Activated naive CD8-positive, alpha-beta T cell treated with anti-CD3 and anti-CD28 coated beads, Interleukin-2, amount 50 U/mL, for 24 hours (primary cell): ENCODE results near the gene SYNJ2.

Experiments used
- ATAC-seq: fragments of 150-1000 bp; cut with Tn5 transposase; one replicate; pipeline ENCODE4 v1.10.0; 2021
- DNase-seq: peaks from one replicate; pipeline ENCODE4 v3.0.0; 2021
- H3K27ac Mint-ChIP-seq: one replicate; pipeline ENCODE4 v1.8.0; 2021; ENCODE audit warnings: mild to moderate bottlenecking, mixed read lengths
- H3K27me3 Mint-ChIP-seq: one replicate; pipeline ENCODE4 v1.8.0; 2021; ENCODE audit warnings: mixed read lengths
- H3K36me3 Mint-ChIP-seq: one replicate; pipeline ENCODE4 v1.8.0; 2021; ENCODE audit warnings: low read depth, mixed read lengths
- H3K4me1 Mint-ChIP-seq: one replicate; pipeline ENCODE4 v1.8.0; 2021; ENCODE audit warnings: mixed read lengths
- H3K4me3 Mint-ChIP-seq: one replicate; pipeline ENCODE4 v1.8.0; 2021; ENCODE audit warnings: mild to moderate bottlenecking, moderate library complexity, mixed read lengths
- H3K9me3 Mint-ChIP-seq: one replicate; pipeline ENCODE4 v1.8.0; 2021; ENCODE audit warnings: mixed read lengths

The SYNJ2 gene

GRCh38 chr6:157983406-157984119 is 1.9 kb downstream of the SYNJ2 start:
- ATAC-seq: no peak
- H3K4me3 Mint-ChIP-seq: peak overlapping the region; percentile 83
- H3K9me3 Mint-ChIP-seq: no peaks in the 10 kb centered on the region
- no peak for DNase-seq
- peaks cover 5% of the 10 kb centered on the region for H3K36me3 Mint-ChIP-seq
- H3K4me1 Mint-ChIP-seq: peaks cover 47% of the 10 kb centered on the region
- H3K27me3 Mint-ChIP-seq: peaks cover 9% of the 10 kb centered on the region
- H3K27ac Mint-ChIP-seq: peak overlapping the region; percentile 81

- Mint-ChIP-seq H3K27ac (peak overlapping the region; percentile 73), H3K9me3 (no peaks in the 10 kb centered on the region), H3K27me3 (peaks cover 9% of the 10 kb centered on the region), H3K4me3 (peak overlapping the region; percentile 83), H3K36me3 (peaks cover 5% of the 10 kb centered on the region), H3K4me1 (peaks cover 53% of the 10 kb centered on the region)
- no peak for ATAC-seq
- DNase-seq: no peak
Measured at GRCh38 chr6:157984128-157984527, 2.5 kb downstream of the SYNJ2 start.

- H3K36me3 Mint-ChIP-seq: peaks cover 5% of the 10 kb centered on the region
- H3K27ac Mint-ChIP-seq: peak overlapping the region; percentile 73
- peak; percentile 23 for ATAC-seq
- H3K4me1 Mint-ChIP-seq: peaks cover 57% of the 10 kb centered on the region
- no peaks in the 10 kb centered on the region for H3K9me3 Mint-ChIP-seq
- peaks cover 9% of the 10 kb centered on the region for H3K27me3 Mint-ChIP-seq
- peak; percentile 27 for DNase-seq
- H3K4me3 Mint-ChIP-seq: peak overlapping the region; percentile 83
Measured at GRCh38 chr6:157984686-157985225, 3.1 kb downstream of the SYNJ2 start.

- no peaks in the 10 kb centered on the region for H3K9me3 Mint-ChIP-seq
- no peak for DNase-seq
- H3K27me3 Mint-ChIP-seq: peaks cover 1% of the 10 kb centered on the region
- peaks cover 5% of the 10 kb centered on the region for H3K36me3 Mint-ChIP-seq
- ATAC-seq: no peak
- no peak overlapping the region for H3K27ac Mint-ChIP-seq
- H3K4me3 Mint-ChIP-seq: no peak overlapping the region
- H3K4me1 Mint-ChIP-seq: peaks cover 59% of the 10 kb centered on the region
Measured at GRCh38 chr6:157985378-157986155, 3.9 kb downstream of the SYNJ2 start.

- Mint-ChIP-seq H3K9me3 (no peaks in the 10 kb centered on the region), H3K4me3 (no peak overlapping the region), H3K4me1 (peaks cover 57% of the 10 kb centered on the region), H3K27me3 (no peaks in the 10 kb centered on the region), H3K27ac (no peak overlapping the region), H3K36me3 (peaks cover 9% of the 10 kb centered on the region)
- no peak for ATAC-seq
- DNase-seq: no peak
Measured at GRCh38 chr6:157987788-157988699, 6.4 kb downstream of the SYNJ2 start.

- H3K36me3 Mint-ChIP-seq: peaks cover 4% of the 10 kb centered on the region
- no peaks in the 10 kb centered on the region for H3K27me3 Mint-ChIP-seq
- ATAC-seq: no peak
- H3K27ac Mint-ChIP-seq: no peak overlapping the region
- DNase-seq: no peak
- H3K9me3 Mint-ChIP-seq: no peaks in the 10 kb centered on the region
- peaks cover 56% of the 10 kb centered on the region for H3K4me1 Mint-ChIP-seq
- no peak overlapping the region for H3K4me3 Mint-ChIP-seq
Measured at GRCh38 chr6:157988700-157989063, 7.0 kb downstream of the SYNJ2 start.

- no peaks in the 10 kb centered on the region for H3K27me3 Mint-ChIP-seq
- DNase-seq: no peak
- H3K4me3 Mint-ChIP-seq: peak overlapping the region; percentile 40
- peaks cover 4% of the 10 kb centered on the region for H3K36me3 Mint-ChIP-seq
- H3K27ac Mint-ChIP-seq: peak overlapping the region; percentile 5
- ATAC-seq: peak; percentile 7
- peaks cover 49% of the 10 kb centered on the region for H3K4me1 Mint-ChIP-seq
- H3K9me3 Mint-ChIP-seq: no peaks in the 10 kb centered on the region
Measured at GRCh38 chr6:157989541-157990289, 8.1 kb downstream of the SYNJ2 start.

GRCh38 chr6:157990321-157991066 is 8.8 kb downstream of the SYNJ2 start:
- H3K36me3 Mint-ChIP-seq: peaks cover 4% of the 10 kb centered on the region
- no peaks in the 10 kb centered on the region for H3K27me3 Mint-ChIP-seq
- H3K27ac Mint-ChIP-seq: peak overlapping the region; percentile 5
- H3K4me1 Mint-ChIP-seq: peaks cover 43% of the 10 kb centered on the region
- H3K4me3 Mint-ChIP-seq: peak overlapping the region; percentile 40
- DNase-seq (peak; percentile 30), ATAC-seq (peak; percentile 83)
- H3K9me3 Mint-ChIP-seq: no peaks in the 10 kb centered on the region

- Mint-ChIP-seq H3K36me3 (peaks cover 4% of the 10 kb centered on the region), H3K9me3 (no peaks in the 10 kb centered on the region), H3K27ac (no peak overlapping the region), H3K4me1 (peaks cover 44% of the 10 kb centered on the region), H3K27me3 (no peaks in the 10 kb centered on the region), H3K4me3 (no peak overlapping the region)
- DNase-seq: no peak
- no peak for ATAC-seq
Measured at GRCh38 chr6:157991067-157991432, 9.4 kb downstream of the SYNJ2 start.

- DNase-seq (no peak), ATAC-seq (no peak)
- Mint-ChIP-seq H3K9me3 (no peaks in the 10 kb centered on the region), H3K27ac (no peak overlapping the region), H3K27me3 (no peaks in the 10 kb centered on the region), H3K4me3 (no peak overlapping the region), H3K36me3 (peaks cover 4% of the 10 kb centered on the region), H3K4me1 (peaks cover 49% of the 10 kb centered on the region)
Measured at GRCh38 chr6:157993076-157993475, 11.4 kb downstream of the SYNJ2 start.

GRCh38 chr6:157994125-157994795 is 12.6 kb downstream of the SYNJ2 start:
- Mint-ChIP-seq H3K9me3 (no peaks in the 10 kb centered on the region), H3K4me3 (no peak overlapping the region), H3K27me3 (no peaks in the 10 kb centered on the region), H3K27ac (no peak overlapping the region), H3K36me3 (peaks cover 4% of the 10 kb centered on the region), H3K4me1 (peaks cover 41% of the 10 kb centered on the region)
- no peak for DNase-seq
- no peak for ATAC-seq

- H3K4me3 Mint-ChIP-seq: no peak overlapping the region
- no peak overlapping the region for H3K27ac Mint-ChIP-seq
- no peaks in the 10 kb centered on the region for H3K27me3 Mint-ChIP-seq
Measured at GRCh38 chr6:157995458-157995857, 13.8 kb downstream of the SYNJ2 start.

GRCh38 chr6:157996201-157996712 is 14.6 kb downstream of the SYNJ2 start:
- H3K4me3 Mint-ChIP-seq: no peak overlapping the region
- no peak for DNase-seq
- no peaks in the 10 kb centered on the region for H3K27me3 Mint-ChIP-seq
- ATAC-seq: no peak
- peaks cover 3% of the 10 kb centered on the region for H3K36me3 Mint-ChIP-seq
- H3K4me1 Mint-ChIP-seq: peaks cover 22% of the 10 kb centered on the region
- no peaks in the 10 kb centered on the region for H3K9me3 Mint-ChIP-seq
- H3K27ac Mint-ChIP-seq: no peak overlapping the region

More at GRCh38 chr6:157995458-157995857, 13.8 kb downstream of the SYNJ2 start:
- DNase-seq (no peak), ATAC-seq (no peak)
- Mint-ChIP-seq H3K36me3 (peaks cover 4% of the 10 kb centered on the region), H3K4me1 (peaks cover 30% of the 10 kb centered on the region), H3K9me3 (no peaks in the 10 kb centered on the region)
